ENCODE results near the gene FCN2. TPM values are rescaled to one million over a fixed set of nuclear protein-coding genes. Genes with fewer than 3 reads are reported as not detected.

The FCN2 gene
- not detected for polyA plus RNA-seq (2013, experiment 1 of 2)
- polyA plus RNA-seq (2013, experiment 2 of 2) = not detected

DNA sequence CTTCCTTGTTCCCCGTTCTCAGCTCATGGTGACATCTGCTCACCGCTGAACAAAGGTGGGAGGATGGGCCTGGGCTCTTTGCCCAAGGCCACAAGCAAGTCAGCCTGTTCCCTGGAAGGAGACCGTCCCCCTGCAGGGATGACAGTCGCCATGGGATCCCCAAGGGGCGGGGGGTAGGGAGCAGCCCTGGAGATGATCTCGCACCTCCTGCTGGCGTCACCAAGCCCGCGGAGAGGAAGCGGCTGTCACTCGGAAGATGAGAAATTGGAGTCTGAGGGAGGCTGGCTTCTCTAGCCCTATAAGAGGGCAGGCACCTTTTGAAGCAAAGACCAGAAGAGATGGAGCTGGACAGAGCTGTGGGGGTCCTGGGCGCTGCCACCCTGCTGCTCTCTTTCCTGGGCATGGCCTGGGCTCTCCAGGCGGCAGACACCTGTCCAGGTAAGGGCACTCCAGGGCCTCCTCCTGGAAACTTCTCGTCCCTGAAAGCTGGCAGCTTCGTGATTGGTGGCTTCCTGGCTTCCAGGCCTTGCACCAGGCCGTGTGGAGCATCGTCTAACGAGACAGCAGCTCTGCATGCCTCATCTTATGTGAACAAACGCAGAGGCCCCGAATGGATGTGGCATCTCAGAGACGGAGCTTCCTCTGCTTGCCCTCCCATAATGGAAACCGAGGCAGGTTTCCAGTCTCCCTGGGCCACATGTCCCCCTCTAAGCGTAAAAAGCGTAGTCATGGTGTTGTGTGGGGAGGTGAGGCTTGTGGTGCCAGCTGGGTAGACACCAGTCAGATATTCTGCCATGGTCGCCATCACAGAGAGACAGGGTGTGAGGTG, at the start of gene FCN2:
TSS of gene FCN2 (plus strand) at position 327 of the 829 bp plus-strand sequence. CDS start at position 339, 12 bp downstream.
- H3K4me1 ChIP-seq (ENCODE audit: insufficient read depth, low read length) = no peaks in the 10 kb centered on the region
- H3K36me3 ChIP-seq (ENCODE audit: insufficient read depth, low read length) = no peaks in the 10 kb centered on the region
- 89% methylated on average over 25 of the region's 25 CpGs for WGBS
- H3K27ac ChIP-seq (ENCODE audit: low read depth, low read length) = no peak within 1 kb of the TSS
- H3K4me3 ChIP-seq (ENCODE audit: low read length) = no peak within 1 kb of the TSS
- no peak within 1 kb of the TSS for H3K9ac ChIP-seq (ENCODE audit: low read depth, low read length)
- no peaks in the 10 kb centered on the region for H3K27me3 ChIP-seq (ENCODE audit: insufficient read depth, low read length)
- H3K9me3 ChIP-seq (ENCODE audit: insufficient read depth, low read depth, low read length) = no peaks in the 10 kb centered on the region

DNA sequence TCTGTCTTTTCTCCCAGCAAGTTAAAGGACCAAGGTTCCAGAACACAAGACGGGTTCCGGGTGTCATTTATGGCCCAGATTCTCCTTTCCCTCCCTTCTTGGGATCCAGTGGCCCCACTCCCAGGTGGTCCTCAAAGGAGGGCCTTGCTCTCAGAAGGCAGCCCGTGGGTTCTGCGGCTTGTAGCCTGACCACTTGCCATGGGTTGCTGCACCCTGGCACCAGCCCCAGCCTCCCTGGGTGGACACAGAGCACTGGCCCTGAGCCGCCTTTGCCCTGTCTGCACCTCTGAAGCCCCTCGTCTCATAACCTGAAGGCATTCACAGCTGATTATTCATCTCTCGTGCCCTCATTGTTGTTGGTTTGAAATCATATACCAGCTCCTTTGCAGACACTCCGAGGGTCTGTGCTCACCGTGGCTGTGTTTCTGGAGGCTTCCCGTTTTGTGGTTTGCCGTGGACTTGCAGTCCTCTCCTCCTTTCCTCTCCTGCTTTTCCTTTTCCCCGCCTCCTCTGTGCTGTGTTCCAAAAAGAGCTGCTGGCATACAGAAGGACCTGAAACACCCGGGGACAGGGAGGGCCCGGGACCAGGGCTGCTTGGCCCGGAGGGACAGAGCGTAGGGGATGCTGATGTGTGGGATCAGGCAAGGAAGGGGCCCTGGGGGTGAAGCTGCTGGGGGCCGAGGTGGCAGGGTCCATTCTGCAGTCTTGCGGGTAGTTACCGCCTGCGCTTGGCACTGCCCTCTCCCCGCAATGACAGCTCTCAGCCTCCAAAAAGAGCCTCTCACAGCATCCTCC, 49.5 kb upstream of the FCN2 start:
- Histone ChIP-seq H3K9ac (ENCODE audit: low read depth, low read length) (no peak overlapping the region), H3K36me3 (ENCODE audit: insufficient read depth, low read length) (no peaks in the 10 kb centered on the region), H3K27me3 (ENCODE audit: insufficient read depth, low read length) (no peaks in the 10 kb centered on the region), H3K27ac (ENCODE audit: low read depth, low read length) (no peak overlapping the region), H3K9me3 (ENCODE audit: insufficient read depth, low read depth, low read length) (no peaks in the 10 kb centered on the region), H3K4me1 (ENCODE audit: insufficient read depth, low read length) (no peaks in the 10 kb centered on the region), H3K4me3 (ENCODE audit: low read length) (no peak overlapping the region)
- 93% methylated on average over 21 of the region's 21 CpGs for WGBS

DNA sequence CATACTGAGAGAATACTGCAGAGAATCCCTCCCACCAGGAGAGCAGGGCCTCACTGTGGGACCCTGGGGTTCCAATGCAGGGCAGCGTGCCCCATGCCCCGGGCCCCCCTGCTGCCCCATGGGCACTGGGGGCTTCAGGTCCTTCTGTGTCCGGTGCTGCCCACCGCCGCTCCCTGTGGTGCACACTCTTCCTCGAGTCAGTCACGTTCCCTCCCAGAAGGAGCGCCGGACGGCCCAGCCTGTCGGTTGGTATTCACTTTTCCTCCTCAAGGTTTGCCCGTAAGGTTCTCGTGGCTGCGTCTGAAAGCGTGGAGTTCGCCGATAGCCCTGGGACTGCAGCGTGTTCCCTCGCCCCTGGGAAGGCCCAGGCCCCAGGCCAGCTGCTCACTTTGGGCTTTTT, 48.1 kb upstream of the FCN2 start:
- no peaks in the 10 kb centered on the region for H3K36me3 ChIP-seq (ENCODE audit: insufficient read depth, low read length)
- 94% methylated on average over 19 of the region's 19 CpGs for WGBS

GRCh38 chr9:134833294-134833880, 47.2 kb upstream of the FCN2 start:
- no peak overlapping the region for H3K9ac ChIP-seq (ENCODE audit: low read depth, low read length)
- H3K4me3 ChIP-seq (ENCODE audit: low read length) = no peak overlapping the region
- no peak overlapping the region for H3K27ac ChIP-seq (ENCODE audit: low read depth, low read length)
- no peaks in the 10 kb centered on the region for H3K27me3 ChIP-seq (ENCODE audit: insufficient read depth, low read length)
- no peaks in the 10 kb centered on the region for H3K36me3 ChIP-seq (ENCODE audit: insufficient read depth, low read length)
- 94% methylated on average over 11 of the region's 11 CpGs for WGBS
- H3K4me1 ChIP-seq (ENCODE audit: insufficient read depth, low read length) = no peaks in the 10 kb centered on the region
- H3K9me3 ChIP-seq (ENCODE audit: insufficient read depth, low read depth, low read length) = no peaks in the 10 kb centered on the region

More for the DNA sequence above, 48.1 kb upstream of the FCN2 start:
- H3K9me3 ChIP-seq (ENCODE audit: insufficient read depth, low read depth, low read length) = no peaks in the 10 kb centered on the region
- no peaks in the 10 kb centered on the region for H3K4me1 ChIP-seq (ENCODE audit: insufficient read depth, low read length)
- H3K4me3 ChIP-seq (ENCODE audit: low read length) = no peak overlapping the region
- no peak overlapping the region for H3K27ac ChIP-seq (ENCODE audit: low read depth, low read length)
- H3K9ac ChIP-seq (ENCODE audit: low read depth, low read length) = no peak overlapping the region
- no peaks in the 10 kb centered on the region for H3K27me3 ChIP-seq (ENCODE audit: insufficient read depth, low read length)

DNA sequence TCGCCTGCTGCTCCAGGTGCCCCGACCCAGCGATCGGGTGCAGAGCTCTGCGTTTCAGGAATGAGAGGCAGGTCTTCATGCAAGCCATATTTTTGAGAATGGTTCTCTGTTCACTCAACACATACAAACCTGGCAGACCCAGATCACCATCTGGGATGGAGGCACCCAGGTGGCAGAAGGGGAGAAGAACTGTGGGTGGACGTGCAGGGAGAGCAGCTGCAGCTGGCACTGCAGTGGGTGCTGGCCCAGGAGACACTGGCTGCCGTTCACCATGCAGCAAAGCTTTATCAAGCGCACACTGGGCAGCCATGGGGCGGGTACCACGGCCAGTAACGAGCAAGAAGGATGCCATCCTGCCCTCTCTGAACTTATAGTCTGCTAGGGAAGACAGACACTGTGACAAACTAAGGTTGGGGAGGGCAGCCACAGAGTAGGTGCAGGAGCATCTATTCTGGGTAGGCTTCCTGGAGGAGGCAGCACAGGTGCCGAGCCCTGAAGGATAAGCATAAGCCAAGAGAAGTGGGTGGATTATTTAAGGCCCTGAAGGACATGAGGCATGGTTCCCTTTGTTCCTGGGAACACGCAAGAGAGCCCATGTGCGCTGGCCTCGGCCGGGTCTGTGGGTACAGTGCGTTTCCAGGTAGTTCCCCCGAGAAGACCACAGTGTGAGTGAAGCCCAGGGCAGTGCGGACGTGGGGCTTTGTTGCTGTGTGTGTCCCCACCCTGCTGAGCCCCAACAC, 46.2 kb upstream of the FCN2 start:
- Histone ChIP-seq H3K9me3 (ENCODE audit: insufficient read depth, low read depth, low read length) (no peaks in the 10 kb centered on the region), H3K4me1 (ENCODE audit: insufficient read depth, low read length) (no peaks in the 10 kb centered on the region), H3K27ac (ENCODE audit: low read depth, low read length) (no peak overlapping the region), H3K27me3 (ENCODE audit: insufficient read depth, low read length) (no peaks in the 10 kb centered on the region), H3K4me3 (ENCODE audit: low read length) (no peak overlapping the region), H3K36me3 (ENCODE audit: insufficient read depth, low read length) (no peaks in the 10 kb centered on the region), H3K9ac (ENCODE audit: low read depth, low read length) (no peak overlapping the region)
- 96% methylated on average over 20 of the region's 20 CpGs for WGBS

GRCh38 chr9:134834957-134835419, 45.6 kb upstream of the FCN2 start:
- Histone ChIP-seq H3K27me3 (ENCODE audit: insufficient read depth, low read length) (no peaks in the 10 kb centered on the region), H3K4me1 (ENCODE audit: insufficient read depth, low read length) (no peaks in the 10 kb centered on the region), H3K36me3 (ENCODE audit: insufficient read depth, low read length) (no peaks in the 10 kb centered on the region), H3K27ac (ENCODE audit: low read depth, low read length) (no peak overlapping the region), H3K4me3 (ENCODE audit: low read length) (no peak overlapping the region), H3K9me3 (ENCODE audit: insufficient read depth, low read depth, low read length) (no peaks in the 10 kb centered on the region), H3K9ac (ENCODE audit: low read depth, low read length) (no peak overlapping the region)
- WGBS = 94% methylated on average over 25 of the region's 25 CpGs

GRCh38 chr9:134835448-134835847, 45.2 kb upstream of the FCN2 start:
- Histone ChIP-seq H3K27me3 (ENCODE audit: insufficient read depth, low read length) (no peaks in the 10 kb centered on the region), H3K9ac (ENCODE audit: low read depth, low read length) (no peak overlapping the region), H3K4me3 (ENCODE audit: low read length) (no peak overlapping the region), H3K27ac (ENCODE audit: low read depth, low read length) (no peak overlapping the region), H3K4me1 (ENCODE audit: insufficient read depth, low read length) (no peaks in the 10 kb centered on the region), H3K36me3 (ENCODE audit: insufficient read depth, low read length) (no peaks in the 10 kb centered on the region), H3K9me3 (ENCODE audit: insufficient read depth, low read depth, low read length) (no peaks in the 10 kb centered on the region)
- WGBS = 94% methylated on average over 16 of the region's 16 CpGs

- Histone ChIP-seq H3K27me3 (ENCODE audit: insufficient read depth, low read length) (no peaks in the 10 kb centered on the region), H3K4me3 (ENCODE audit: low read length) (no peak overlapping the region), H3K9ac (ENCODE audit: low read depth, low read length) (no peak overlapping the region), H3K27ac (ENCODE audit: low read depth, low read length) (no peak overlapping the region), H3K9me3 (ENCODE audit: insufficient read depth, low read depth, low read length) (no peaks in the 10 kb centered on the region), H3K4me1 (ENCODE audit: insufficient read depth, low read length) (no peaks in the 10 kb centered on the region), H3K36me3 (ENCODE audit: insufficient read depth, low read length) (no peaks in the 10 kb centered on the region)
- WGBS = 92% methylated on average over 13 of the region's 13 CpGs
These were observed 44.6 kb upstream of the FCN2 start for GRCh38 chr9:134835987-134836386.

- 94% methylated on average over 19 of the region's 19 CpGs for whole genome bisulfite sequencing
- Histone ChIP-seq H3K9me3 (ENCODE audit: insufficient read depth, low read depth, low read length) (no peaks in the 10 kb centered on the region), H3K4me1 (ENCODE audit: insufficient read depth, low read length) (no peaks in the 10 kb centered on the region), H3K4me3 (ENCODE audit: low read length) (no peak overlapping the region), H3K27me3 (ENCODE audit: insufficient read depth, low read length) (no peaks in the 10 kb centered on the region), H3K9ac (ENCODE audit: low read depth, low read length) (no peak overlapping the region), H3K36me3 (ENCODE audit: insufficient read depth, low read length) (no peaks in the 10 kb centered on the region), H3K27ac (ENCODE audit: low read depth, low read length) (no peak overlapping the region)
These were observed 44.1 kb upstream of the FCN2 start for GRCh38 chr9:134836406-134836970.

GRCh38 chr9:134837529-134837928, 43.1 kb upstream of the FCN2 start:
- WGBS = 93% methylated on average over 12 of the region's 12 CpGs
- no peak overlapping the region for H3K27ac ChIP-seq (ENCODE audit: low read depth, low read length)
- H3K36me3 ChIP-seq (ENCODE audit: insufficient read depth, low read length) = no peaks in the 10 kb centered on the region
- no peaks in the 10 kb centered on the region for H3K27me3 ChIP-seq (ENCODE audit: insufficient read depth, low read length)
- H3K4me1 ChIP-seq (ENCODE audit: insufficient read depth, low read length) = no peaks in the 10 kb centered on the region
- no peaks in the 10 kb centered on the region for H3K9me3 ChIP-seq (ENCODE audit: insufficient read depth, low read depth, low read length)
- H3K9ac ChIP-seq (ENCODE audit: low read depth, low read length) = no peak overlapping the region
- no peak overlapping the region for H3K4me3 ChIP-seq (ENCODE audit: low read length)

Data from HUES64 (cell line).